Psoas muscle (tissue), 8 donors: ENCODE results near the gene MRC2. TPM values are rescaled to one million over a fixed set of nuclear protein-coding genes. Genes with fewer than 3 reads are reported as not detected.

Experiments used
- ATAC-seq, 4 donors: fragments of 200-7000 bp; cut with Tn5 transposase; one replicate each; pipeline ENCODE4 v1.9.1; 2020; ENCODE audit warnings: moderate library complexity in 3 of 4, mild to moderate bottlenecking in 2 of 4
- DNase-seq, 2 donors: peaks; one replicate each; pipeline ENCODE4 v3.0.0-alpha.2; 2020
- H3K27ac ChIP-seq: fragments of 200-600 bp; one replicate; pipeline ENCODE4 v1.8.0; 2022
- H3K27me3 ChIP-seq, 3 donors: fragments of 200-600 bp in 1 of 3; one replicate each; pipeline versions ENCODE4 v1.6.1 to v1.8.0; 2013 to 2022; ENCODE audit warnings: low read length in 2 of 3, mild to moderate bottlenecking in 2 of 3, moderate library complexity in 1 of 3; ENCODE audit not compliant: insufficient read depth in 3 of 3
- H3K36me3 ChIP-seq, 2 donors: fragments of 200-600 bp in 1 of 2; one replicate each; pipeline versions ENCODE4 v1.6.1 to v1.8.0; 2013 to 2022; ENCODE audit warnings: low read depth in 1 of 2, mild to moderate bottlenecking in 1 of 2, moderate library complexity in 1 of 2; ENCODE audit not compliant: insufficient read depth in 1 of 2
- H3K4me1 ChIP-seq: fragments of 200-600 bp; one replicate; pipeline ENCODE4 v1.8.0; 2022
- H3K4me3 ChIP-seq: fragments of 200-600 bp; one replicate; pipeline ENCODE4 v1.8.0; 2022; ENCODE audit warnings: mild to moderate bottlenecking
- H3K9me3 ChIP-seq: fragments of 200-600 bp; one replicate; pipeline ENCODE4 v1.8.0; 2022
- WGBS, 3 donors: extraction: QIAGEN DNeasy Blood & Tissue Kit; methylation state at CpG; one replicate each; pipeline versions ENCODE4 v1.1.6 to v1.1.7; 2013; 5-methylcytosine and 5-hydroxymethylcytosine counted together
- intact Hi-C, 2 donors: fragments of 100-400 bp; cut with DNase I; formaldehyde crosslinking; loops; one replicate each; pipeline versions ENCODE4 v1.11.0 to v1.14.2; 2022
- polyA plus RNA-seq, 3 donors: library from polyadenylated mRNA; stranded (reverse); fragments of 200-250 nt; gene quantifications; one replicate each; pipeline ENCODE4 v1.2.3, GENCODE V29; 2013
- total RNA-seq, 4 donors: library from RNA; stranded (reverse); fragmentation: NEBNext Ultra II Directional in 2 of 4; extraction: Animal tissue kit (Norgen Biotek cat#: 25700) in 2 of 4; gene quantifications; one replicate each; pipeline versions ENCODE4 v1.2.1 to v1.2.4, GENCODE V29; 2021 to 2023
- TF ChIP-seq, protein P1 (sequence below): fragments of 200-600 bp; IDR thresholded peaks from one replicate; pipeline ENCODE4 v1.8.0; 2022; ENCODE audit warnings: antibody characterized with exemption
- donor health status: healthy with polysubstance abuse.
- donor health status: DM: no; HTN: no; CAD: no; lungs with moderate emphysema.
- donor health status: Bipolar disorder and iron deficiency.
- donor health status: healthy.
- donor health status: DM: yes; HTN: yes; CAD: no.
- donor health status: DM: no; HTN: no; CAD: no.
- donor health status: DM: no; HTN: no; CAD: no.
- donor health status: DM: yes; HTN: yes; CAD: no.

Gene MRC2
- total and polyA plus RNA-seq, 7 donors: 3.5 to 17.5 (median 5.9) TPM

GRCh38 chr17:62648251-62648955 is 20.9 kb downstream of the MRC2 start:
- DNase-seq (no peak), ATAC-seq (peak in 1 of 4 donors; percentile 21)
- H3K4me1 ChIP-seq: peaks cover 6% of the 10 kb centered on the region
- H3K9me3 ChIP-seq: no peaks in the 10 kb centered on the region
- H3K27me3 ChIP-seq: peaks cover 0 to 17% (median 4%) of the 10 kb centered on the region in 3 donors
- TF ChIP-seq, protein P1, sequence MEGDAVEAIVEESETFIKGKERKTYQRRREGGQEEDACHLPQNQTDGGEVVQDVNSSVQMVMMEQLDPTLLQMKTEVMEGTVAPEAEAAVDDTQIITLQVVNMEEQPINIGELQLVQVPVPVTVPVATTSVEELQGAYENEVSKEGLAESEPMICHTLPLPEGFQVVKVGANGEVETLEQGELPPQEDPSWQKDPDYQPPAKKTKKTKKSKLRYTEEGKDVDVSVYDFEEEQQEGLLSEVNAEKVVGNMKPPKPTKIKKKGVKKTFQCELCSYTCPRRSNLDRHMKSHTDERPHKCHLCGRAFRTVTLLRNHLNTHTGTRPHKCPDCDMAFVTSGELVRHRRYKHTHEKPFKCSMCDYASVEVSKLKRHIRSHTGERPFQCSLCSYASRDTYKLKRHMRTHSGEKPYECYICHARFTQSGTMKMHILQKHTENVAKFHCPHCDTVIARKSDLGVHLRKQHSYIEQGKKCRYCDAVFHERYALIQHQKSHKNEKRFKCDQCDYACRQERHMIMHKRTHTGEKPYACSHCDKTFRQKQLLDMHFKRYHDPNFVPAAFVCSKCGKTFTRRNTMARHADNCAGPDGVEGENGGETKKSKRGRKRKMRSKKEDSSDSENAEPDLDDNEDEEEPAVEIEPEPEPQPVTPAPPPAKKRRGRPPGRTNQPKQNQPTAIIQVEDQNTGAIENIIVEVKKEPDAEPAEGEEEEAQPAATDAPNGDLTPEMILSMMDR: no peak
- H3K36me3 ChIP-seq: no peaks in the 10 kb centered on the region
- intact Hi-C loops: no loop called here
- 23 to 41% (median 32%) methylated on average over 15 of the region's 15 CpGs for WGBS, 3 donors
- no peak overlapping the region for H3K27ac ChIP-seq
- no peak overlapping the region for H3K4me3 ChIP-seq

DNA sequence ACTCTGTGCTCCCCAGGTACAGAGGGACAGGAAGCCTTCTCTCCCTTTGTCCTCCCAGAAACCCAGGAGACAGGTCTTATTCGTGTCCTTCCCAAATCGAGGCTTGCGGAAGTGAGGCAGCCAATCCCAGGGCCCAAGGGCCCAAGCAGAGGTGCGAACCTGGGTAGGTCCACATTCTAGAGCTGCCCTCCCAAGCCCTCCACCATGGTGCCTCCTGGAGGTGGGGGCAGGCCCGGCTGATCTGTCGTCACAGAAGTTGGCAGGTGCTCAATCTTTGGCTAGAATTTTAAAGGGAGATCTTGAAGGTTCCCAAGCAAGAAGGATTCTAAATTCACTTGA is 21.5 kb downstream of the MRC2 start:
- Histone ChIP-seq H3K27me3 (peaks cover 0 to 17% (median 4%) of the 10 kb centered on the region in 3 donors), H3K27ac (no peak overlapping the region), H3K4me3 (no peak overlapping the region), H3K4me1 (peaks cover 9% of the 10 kb centered on the region), H3K9me3 (no peaks in the 10 kb centered on the region), H3K36me3 (no peaks in the 10 kb centered on the region)
- ATAC-seq (no peak), DNase-seq (no peak)
- TF ChIP-seq, protein P1: no peak
- intact Hi-C loops: no loop called here
- WGBS, 3 donors: 49 to 70% (median 58%) methylated on average over 6 of the region's 6 CpGs

GRCh38 chr17:62649570-62649969 is 22.1 kb downstream of the MRC2 start:
- no peak overlapping the region for H3K4me3 ChIP-seq
- H3K4me1 ChIP-seq: peaks cover 14% of the 10 kb centered on the region
- WGBS, 3 donors: 89 to 94% (median 91%) methylated on average over 7 of the region's 7 CpGs
- peaks cover 0 to 17% (median 4%) of the 10 kb centered on the region in 3 donors for H3K27me3 ChIP-seq
- ATAC-seq: no peak
- TF ChIP-seq, protein P1: no peak
- DNase-seq: peak in 1 of 2 donors; percentile 11
- no peaks in the 10 kb centered on the region for H3K36me3 ChIP-seq
- H3K27ac ChIP-seq: no peak overlapping the region
- intact Hi-C loops: no loop called here
- no peaks in the 10 kb centered on the region for H3K9me3 ChIP-seq

DNA sequence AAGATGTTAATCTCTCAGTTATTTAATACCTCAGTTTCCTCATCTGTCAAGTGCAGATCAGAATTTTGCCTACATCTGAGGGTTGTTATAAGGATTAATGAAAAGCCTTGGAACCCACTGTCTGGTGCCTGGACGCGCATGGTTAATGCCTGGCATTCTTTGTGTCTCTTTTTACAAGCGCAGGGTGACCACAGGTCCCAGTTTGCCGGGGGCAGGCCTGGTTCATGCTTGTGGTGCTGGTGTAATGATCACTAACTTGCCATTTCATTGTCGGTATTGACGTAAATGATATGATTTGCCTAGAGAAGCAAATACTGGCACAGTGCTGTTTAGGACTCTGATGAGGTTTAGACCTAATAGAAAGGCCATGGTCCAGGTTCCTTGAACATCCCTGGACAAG is 23.1 kb downstream of the MRC2 start:
- H3K27ac ChIP-seq: no peak overlapping the region
- ATAC-seq (no peak), DNase-seq (no peak)
- WGBS, 3 donors: 89 to 91% (median 90%) methylated on average over 6 of the region's 6 CpGs
- H3K4me1 ChIP-seq: peaks cover 14% of the 10 kb centered on the region
- no peaks in the 10 kb centered on the region for H3K9me3 ChIP-seq
- no peaks in the 10 kb centered on the region for H3K36me3 ChIP-seq
- H3K4me3 ChIP-seq: no peak overlapping the region
- intact Hi-C loops: no loop called here
- H3K27me3 ChIP-seq: peaks cover 0 to 21% (median 4%) of the 10 kb centered on the region in 3 donors
- TF ChIP-seq, protein P1: no peak
